Activated T-helper 1 cell treated with anti-CD3 and anti-CD28 coated beads, Interleukin-12 subunit alpha, Interleukin-12 subunit beta, Interleukin-2, Interleukin-4 antibody, amounts not matched to agents 30 ng/mL and 10 ng/mL and 1 ng/mL, durations not matched to agents 14 hours and 24 hours and 36 hours (primary cell): Measurements from ENCODE around the gene SMYD2. TPM values are rescaled to one million over a fixed set of nuclear protein-coding genes. Genes with fewer than 3 reads are reported as not detected.
A peak's percentile ranks its signal among the peaks of the same experiment; 100 is the strongest.
"Not testable (repeated sequence)": the region's sequence is repeated elsewhere in the genome, so short reads cannot be mapped to it uniquely, and the experiment has no call there.

Source experiments
- DNase-seq: peaks from one replicate; pipeline ENCODE4 v3.0.0; 2021; ENCODE audit warnings: low spot score
- H3K27ac Mint-ChIP-seq: one replicate; pipeline ENCODE4 v1.8.0; 2021; ENCODE audit warnings: mild to moderate bottlenecking, mixed read lengths
- H3K27me3 Mint-ChIP-seq: one replicate; pipeline ENCODE4 v1.8.0; 2022; ENCODE audit warnings: mild to moderate bottlenecking, moderate library complexity, mixed read lengths; ENCODE audit not compliant: insufficient read depth
- H3K36me3 Mint-ChIP-seq: one replicate; pipeline ENCODE4 v1.8.0; 2021; ENCODE audit warnings: low read depth, mixed read lengths
- H3K4me1 Mint-ChIP-seq: one replicate; pipeline ENCODE4 v1.8.0; 2021; ENCODE audit warnings: low read depth, mixed read lengths
- H3K4me3 Mint-ChIP-seq: one replicate; pipeline ENCODE4 v1.8.0; 2021; ENCODE audit warnings: mild to moderate bottlenecking, moderate library complexity, mixed read lengths
- H3K9me3 Mint-ChIP-seq: one replicate; pipeline ENCODE4 v1.8.0; 2021; ENCODE audit warnings: mixed read lengths
- intact Hi-C: fragments of 100-400 bp; cut with micrococcal nuclease; formaldehyde crosslinking; loops from one replicate; pipeline ENCODE4 v1.15.1; 2024
- total RNA-seq: library from RNA; stranded (reverse); gene quantifications from 2 replicates; pipeline ENCODE4 v1.2.3, GENCODE V29; 2022

The SMYD2 gene
- total RNA-seq, 1 donor from 2014 or later: 25.7 TPM

GRCh38 chr1:214259353-214259977 lies 21.5 kb upstream of the SMYD2 start:
- intact Hi-C loops: no loop called here
- Mint-ChIP-seq H3K27me3 (peaks cover 46% of the 10 kb centered on the region), H3K4me1 (peaks cover 27% of the 10 kb centered on the region), H3K9me3 (no peaks in the 10 kb centered on the region), H3K27ac (no peak overlapping the region), H3K36me3 (no peaks in the 10 kb centered on the region), H3K4me3 (no peak overlapping the region)
- no peak for DNase-seq

DNA sequence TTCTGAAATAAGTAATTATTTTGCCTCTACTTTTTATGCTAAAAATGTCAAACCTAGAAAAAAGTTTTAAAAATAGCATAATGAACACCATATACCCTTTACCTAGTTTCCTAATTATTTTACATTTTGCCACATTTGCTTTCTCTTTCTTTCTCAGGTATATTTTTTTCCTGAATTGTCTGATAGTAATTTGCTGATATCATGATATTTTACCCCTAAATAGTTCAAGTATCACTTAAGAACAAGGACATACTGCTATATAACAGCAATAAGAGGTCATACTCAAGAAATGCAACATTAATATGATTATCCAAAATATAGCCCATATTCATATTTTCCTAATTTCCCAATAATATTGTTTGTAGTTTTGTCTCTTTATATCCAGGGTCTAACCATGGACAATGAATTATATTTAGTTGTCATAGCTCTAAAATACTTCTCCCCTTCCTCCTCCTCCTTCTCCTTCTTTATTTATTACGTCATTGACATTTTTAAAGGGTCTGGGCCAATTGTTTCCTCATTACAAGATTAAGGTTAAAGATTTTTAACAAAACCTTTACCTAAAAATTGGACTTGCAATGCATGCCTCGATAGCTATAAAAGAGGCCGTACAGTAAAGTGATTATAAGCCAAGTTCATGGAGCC lies 20.3 kb upstream of the SMYD2 start:
- H3K4me1 Mint-ChIP-seq: peaks cover 27% of the 10 kb centered on the region
- H3K27ac Mint-ChIP-seq: no peak overlapping the region
- H3K4me3 Mint-ChIP-seq: no peak overlapping the region
- peaks cover 41% of the 10 kb centered on the region for H3K27me3 Mint-ChIP-seq
- no peaks in the 10 kb centered on the region for H3K36me3 Mint-ChIP-seq
- DNase-seq: no peak
- no peaks in the 10 kb centered on the region for H3K9me3 Mint-ChIP-seq
- intact Hi-C loops: loop anchor here (1.0 to 5.0 kb wide), 5 partner anchors 22 to 342 kb away; partner anchors contain the start of gene CENPF

- intact Hi-C loops: loop anchor here (1.0 to 5.0 kb wide), 5 partner anchors 21 to 341 kb away; partner anchors contain the start of gene CENPF
- Mint-ChIP-seq H3K36me3 (no peaks in the 10 kb centered on the region), H3K27me3 (peaks cover 42% of the 10 kb centered on the region), H3K4me1 (peaks cover 27% of the 10 kb centered on the region), H3K27ac (no peak overlapping the region), H3K4me3 (no peak overlapping the region), H3K9me3 (no peaks in the 10 kb centered on the region)
- DNase-seq: peak; percentile 69
These were observed 19.5 kb upstream of the SMYD2 start for GRCh38 chr1:214261206-214262123.

- peaks cover 43% of the 10 kb centered on the region for H3K27me3 Mint-ChIP-seq
- H3K27ac Mint-ChIP-seq: no peak overlapping the region
- no peak for DNase-seq
- peaks cover 19% of the 10 kb centered on the region for H3K4me1 Mint-ChIP-seq
- no peaks in the 10 kb centered on the region for H3K9me3 Mint-ChIP-seq
- H3K4me3 Mint-ChIP-seq: no peak overlapping the region
- no peaks in the 10 kb centered on the region for H3K36me3 Mint-ChIP-seq
- intact Hi-C loops: loop anchor here (5.0 kb wide), 1 partner anchor 338 kb away; the partner anchor contains the start of gene CENPF
These were observed 16.8 kb upstream of the SMYD2 start for GRCh38 chr1:214264196-214264595.

DNA sequence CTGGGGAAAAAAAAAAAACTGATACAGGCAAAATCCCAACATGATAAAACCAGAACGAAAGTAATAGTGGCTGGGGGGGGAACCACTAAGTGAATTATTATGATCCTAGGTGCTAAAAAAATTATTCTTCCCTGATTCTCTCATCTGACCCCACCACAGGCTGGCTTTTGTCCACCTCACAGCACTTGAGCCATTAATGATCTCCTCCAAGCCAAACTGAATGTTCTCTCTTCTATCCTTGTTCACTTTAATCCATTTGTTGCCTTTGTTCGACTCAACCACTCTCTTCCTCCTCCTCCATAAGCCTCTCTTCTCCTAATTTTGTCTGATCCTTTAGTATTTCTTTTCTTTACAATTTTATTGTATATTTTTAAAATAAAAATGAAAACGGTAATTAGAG lies 16.0 kb upstream of the SMYD2 start:
- intact Hi-C loops: loop anchor here (5.0 kb wide), 1 partner anchor 337 kb away; the partner anchor contains the start of gene CENPF
- Mint-ChIP-seq H3K27me3 (peaks cover 50% of the 10 kb centered on the region), H3K27ac (no peak overlapping the region), H3K4me3 (no peak overlapping the region), H3K4me1 (peaks cover 12% of the 10 kb centered on the region), H3K36me3 (no peaks in the 10 kb centered on the region), H3K9me3 (no peaks in the 10 kb centered on the region)
- no peak for DNase-seq

GRCh38 chr1:214270097-214270650 lies 10.8 kb upstream of the SMYD2 start:
- no peak overlapping the region for H3K4me3 Mint-ChIP-seq
- DNase-seq: no peak
- no peaks in the 10 kb centered on the region for H3K9me3 Mint-ChIP-seq
- H3K36me3 Mint-ChIP-seq: no peaks in the 10 kb centered on the region
- peaks cover 39% of the 10 kb centered on the region for H3K27me3 Mint-ChIP-seq
- intact Hi-C loops: no loop called here
- H3K27ac Mint-ChIP-seq: no peak overlapping the region
- H3K4me1 Mint-ChIP-seq: no peaks in the 10 kb centered on the region

- Mint-ChIP-seq H3K36me3 (no peaks in the 10 kb centered on the region), H3K4me1 (no peaks in the 10 kb centered on the region), H3K27me3 (peaks cover 31% of the 10 kb centered on the region), H3K9me3 (no peaks in the 10 kb centered on the region), H3K27ac (no peak overlapping the region), H3K4me3 (no peak overlapping the region)
- intact Hi-C loops: no loop called here
- DNase-seq: no peak
These were observed 9.6 kb upstream of the SMYD2 start for GRCh38 chr1:214271174-214271858.

GRCh38 chr1:214271995-214272731 lies 8.8 kb upstream of the SMYD2 start:
- no peaks in the 10 kb centered on the region for H3K36me3 Mint-ChIP-seq
- peaks cover 33% of the 10 kb centered on the region for H3K27me3 Mint-ChIP-seq
- H3K4me3 Mint-ChIP-seq: no peak overlapping the region
- no peak overlapping the region for H3K27ac Mint-ChIP-seq
- intact Hi-C loops: no loop called here
- DNase-seq: no peak
- H3K9me3 Mint-ChIP-seq: no peaks in the 10 kb centered on the region
- no peaks in the 10 kb centered on the region for H3K4me1 Mint-ChIP-seq

DNA sequence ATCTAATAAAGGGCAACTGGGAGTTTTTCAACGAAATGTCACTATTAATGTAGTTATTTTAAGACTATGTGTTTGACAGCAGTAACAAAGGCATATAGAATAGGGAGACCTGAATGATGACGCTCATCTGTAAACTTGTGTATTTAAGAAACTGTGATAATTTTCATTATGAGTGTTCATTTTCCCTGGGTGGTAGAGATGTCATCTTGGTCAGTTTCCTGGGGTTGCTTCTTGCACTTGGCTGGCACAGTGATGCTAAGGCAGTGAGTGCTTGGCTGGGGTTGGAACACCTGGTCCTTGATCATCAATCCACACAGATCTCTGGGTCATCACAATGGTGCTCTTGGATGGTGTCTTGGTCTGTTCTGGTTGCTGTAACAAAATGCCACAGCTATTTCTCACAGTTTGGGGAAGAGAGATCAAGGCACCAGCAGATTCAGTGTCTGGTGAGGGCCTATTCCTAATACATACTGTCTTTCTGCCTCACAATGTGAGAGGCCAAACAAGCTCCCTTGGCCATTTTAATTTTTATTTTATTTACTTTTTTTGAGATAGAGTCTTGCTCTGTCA lies 7.9 kb upstream of the SMYD2 start:
- no peaks in the 10 kb centered on the region for H3K36me3 Mint-ChIP-seq
- no peaks in the 10 kb centered on the region for H3K4me1 Mint-ChIP-seq
- H3K9me3 Mint-ChIP-seq: no peaks in the 10 kb centered on the region
- H3K4me3 Mint-ChIP-seq: no peak overlapping the region
- peaks cover 33% of the 10 kb centered on the region for H3K27me3 Mint-ChIP-seq
- DNase-seq: no peak
- intact Hi-C loops: no loop called here
- no peak overlapping the region for H3K27ac Mint-ChIP-seq

GRCh38 chr1:214275700-214276099 lies 5.3 kb upstream of the SMYD2 start:
- DNase-seq, H3K4me3 Mint-ChIP-seq, intact Hi-C loops, H3K36me3 Mint-ChIP-seq, H3K9me3 Mint-ChIP-seq, H3K27ac Mint-ChIP-seq: not testable (repeated sequence)
- Mint-ChIP-seq H3K4me1 (peaks cover 15% of the 10 kb centered on the region), H3K27me3 (peaks cover 15% of the 10 kb centered on the region)

- no peak for DNase-seq
- no peak overlapping the region for H3K4me3 Mint-ChIP-seq
- peaks cover 8% of the 10 kb centered on the region for H3K27me3 Mint-ChIP-seq
- intact Hi-C loops: no loop called here
- H3K36me3 Mint-ChIP-seq: peaks cover 2% of the 10 kb centered on the region
- peaks cover 17% of the 10 kb centered on the region for H3K4me1 Mint-ChIP-seq
- no peak overlapping the region for H3K27ac Mint-ChIP-seq
- no peaks in the 10 kb centered on the region for H3K9me3 Mint-ChIP-seq
These were observed 4.2 kb upstream of the SMYD2 start for GRCh38 chr1:214276786-214277185.
